GM21390 (cell line): ENCODE data around the gene SLC6A12.
"Not testable (repeated sequence)": the region's sequence is repeated elsewhere in the genome, so short reads cannot be mapped to it uniquely, and the experiment has no call there.

Experiments
- ATAC-seq: cut with Tn5 transposase; IDR thresholded peaks from one replicate; pipeline ENCODE4 v1.9.1; 2021; ENCODE audit not compliant: unreplicated experiment

SLC6A12 gene

GRCh38 chr12:198705-199104 is 15.3 kb downstream of the SLC6A12 start:
- ATAC-seq: no peak

DNA sequence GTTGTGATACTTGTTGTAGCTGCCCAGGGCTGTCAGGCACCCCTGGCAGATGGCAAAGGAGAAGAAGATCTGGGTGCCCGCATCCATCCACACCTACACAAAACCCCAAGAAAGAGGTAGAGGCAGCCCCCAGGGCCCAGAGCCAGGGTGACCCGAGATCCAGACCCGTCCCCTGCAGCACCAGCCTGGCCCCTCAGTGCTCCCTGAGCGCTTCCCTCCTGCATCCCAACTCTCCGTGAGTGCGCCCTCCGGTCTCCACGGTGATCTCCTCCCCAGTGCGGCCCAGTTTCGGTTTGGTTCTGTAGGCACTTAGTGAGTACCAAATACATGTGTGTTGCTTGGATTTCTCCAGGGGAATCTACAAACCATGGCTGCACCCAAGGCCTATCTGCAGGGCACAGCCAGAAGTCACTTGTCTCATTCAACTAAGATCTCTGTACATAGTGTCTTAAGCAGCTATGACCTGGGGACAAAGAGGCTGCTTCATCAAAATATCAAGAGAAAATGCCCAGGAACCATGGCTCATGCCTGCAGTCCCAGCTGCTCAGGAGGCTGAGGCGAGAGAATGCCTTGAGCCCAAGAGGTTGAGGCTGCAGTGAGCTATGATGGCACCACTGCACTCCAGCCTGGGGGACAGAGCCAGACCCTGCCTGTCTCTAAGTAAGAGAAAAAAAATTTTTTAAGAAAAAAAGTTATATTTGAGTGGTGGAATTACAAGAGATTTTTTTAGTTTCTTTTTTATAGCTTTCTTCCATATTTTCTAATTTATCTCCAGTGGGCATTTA is 15.9 kb downstream of the SLC6A12 start:
- no peak for ATAC-seq

DNA sequence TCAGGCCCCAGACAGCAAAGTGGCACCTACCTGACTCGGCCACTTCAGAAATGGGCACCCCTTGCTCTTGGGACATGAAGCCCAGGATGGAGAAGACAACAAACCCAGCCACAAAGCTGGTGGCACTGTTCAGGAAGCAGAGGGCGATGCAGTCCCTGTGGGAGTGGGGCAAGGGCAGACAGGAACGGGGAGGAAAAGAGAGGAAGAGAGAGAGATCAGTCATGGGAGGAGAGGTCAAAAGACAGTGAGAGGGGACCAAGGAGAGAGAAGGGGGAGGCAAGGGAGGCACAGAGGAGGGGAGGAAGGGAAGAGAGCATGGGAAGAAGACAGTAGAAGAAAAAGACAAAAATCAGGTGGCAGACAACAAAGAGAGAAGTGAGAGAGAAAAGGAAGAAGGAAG is 16.6 kb downstream of the SLC6A12 start:
- no peak for ATAC-seq

DNA sequence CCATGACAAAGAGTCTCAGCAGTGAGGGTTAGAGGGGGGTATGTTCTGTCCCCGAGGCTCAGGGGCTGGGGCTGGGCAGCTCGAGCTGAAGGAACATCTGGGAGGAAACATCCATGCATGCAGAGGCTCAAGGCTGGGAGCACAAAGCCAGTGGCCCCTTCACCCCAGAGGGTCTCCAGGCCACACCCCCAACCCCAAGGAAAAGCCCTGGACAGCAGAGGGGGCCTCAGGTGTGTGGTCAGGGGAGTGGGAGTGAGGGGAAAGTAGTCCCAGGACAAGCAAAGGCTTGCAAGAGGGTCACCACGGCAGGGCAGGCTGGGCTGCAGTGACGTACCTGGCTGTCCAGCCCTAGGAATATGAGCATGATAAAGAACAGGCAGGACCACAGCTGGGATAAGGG is 17.5 kb downstream of the SLC6A12 start:
- ATAC-seq: no peak

DNA sequence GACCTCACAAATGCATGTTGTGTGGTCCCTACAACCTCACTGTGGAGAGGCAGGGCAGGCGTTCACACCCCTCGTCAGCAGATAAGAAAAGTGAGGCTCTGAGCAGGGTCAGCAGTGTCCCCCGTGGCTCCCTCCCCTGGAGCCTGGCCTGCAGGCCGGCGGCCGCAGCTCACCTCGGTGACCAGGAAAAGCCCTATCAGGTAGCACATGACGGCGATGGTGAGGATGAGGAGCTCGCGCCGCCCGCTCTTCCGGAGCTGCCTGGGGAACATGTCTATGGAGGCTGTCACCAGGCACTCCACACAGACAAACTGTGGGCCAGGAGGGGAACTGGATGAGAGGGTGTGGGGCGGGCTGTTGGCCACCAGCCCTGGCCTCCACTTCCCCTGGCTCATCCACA is 18.0 kb downstream of the SLC6A12 start:
- ATAC-seq: no peak

DNA sequence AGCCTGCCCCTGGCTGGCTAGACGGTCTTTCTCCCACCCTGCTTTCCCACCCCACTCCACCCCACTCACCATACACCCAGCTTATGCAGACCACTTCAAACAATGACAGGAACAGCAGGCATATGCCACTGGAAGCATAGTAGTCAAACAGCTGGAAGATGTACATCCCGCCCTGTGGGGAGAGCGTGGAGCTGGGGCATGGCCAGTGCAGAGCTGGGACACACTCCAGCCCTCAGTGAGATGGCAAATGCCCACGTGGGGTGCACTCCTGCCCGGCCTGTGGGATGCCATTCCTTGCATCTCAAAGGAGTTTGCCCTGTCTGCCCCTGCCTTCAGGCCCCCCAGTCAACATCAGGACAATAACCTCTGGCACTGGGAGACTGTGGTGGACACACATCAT is 18.8 kb downstream of the SLC6A12 start:
- ATAC-seq: no peak

GRCh38 chr12:194276-194675 is 19.7 kb downstream of the SLC6A12 start:
- ATAC-seq: no peak

GRCh38 chr12:193261-193660 is 20.7 kb downstream of the SLC6A12 start:
- no peak for ATAC-seq

GRCh38 chr12:191541-191940 is 22.4 kb downstream of the SLC6A12 start:
- no peak for ATAC-seq

GRCh38 chr12:190881-191280 is 23.1 kb downstream of the SLC6A12 start:
- no peak for ATAC-seq

GRCh38 chr12:189622-189962 is 24.4 kb downstream of the SLC6A12 start:
- ATAC-seq: no peak

DNA sequence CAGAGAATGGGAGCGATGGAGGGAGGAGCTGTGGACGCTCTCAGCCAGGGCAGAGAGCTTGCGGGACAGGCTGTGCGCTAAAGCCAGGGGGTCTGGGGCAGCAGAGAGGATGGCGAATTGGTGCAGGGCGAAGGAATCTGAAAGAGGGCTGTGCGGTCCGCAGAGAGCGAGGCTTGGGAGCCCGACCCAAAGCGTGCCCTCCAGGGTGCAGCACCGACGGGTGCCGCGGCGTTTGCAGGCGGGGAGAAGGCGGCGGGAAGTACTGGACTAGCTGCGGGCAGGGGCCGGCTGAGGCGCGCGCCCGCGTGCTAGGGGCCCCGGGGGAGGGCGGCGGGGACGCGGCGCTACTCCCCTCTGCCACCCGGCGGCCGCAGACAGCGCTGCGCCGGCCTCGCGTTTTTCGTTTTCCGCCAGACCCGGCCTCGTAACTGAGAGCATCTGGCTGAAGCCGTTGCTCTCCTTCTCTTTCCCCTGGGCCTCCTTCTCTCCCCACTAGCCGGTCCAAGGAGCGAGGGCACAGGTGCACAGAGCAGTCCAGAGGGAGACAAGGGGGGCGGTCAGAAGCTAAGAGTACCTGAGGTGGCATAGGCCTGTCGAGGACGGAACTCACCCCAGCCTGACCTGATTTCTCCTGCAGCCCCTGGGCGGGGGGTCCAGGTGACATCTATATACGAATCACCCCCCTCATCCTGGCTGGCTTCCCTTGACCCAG is 24.9 kb downstream of the SLC6A12 start:
- ATAC-seq: no peak

DNA sequence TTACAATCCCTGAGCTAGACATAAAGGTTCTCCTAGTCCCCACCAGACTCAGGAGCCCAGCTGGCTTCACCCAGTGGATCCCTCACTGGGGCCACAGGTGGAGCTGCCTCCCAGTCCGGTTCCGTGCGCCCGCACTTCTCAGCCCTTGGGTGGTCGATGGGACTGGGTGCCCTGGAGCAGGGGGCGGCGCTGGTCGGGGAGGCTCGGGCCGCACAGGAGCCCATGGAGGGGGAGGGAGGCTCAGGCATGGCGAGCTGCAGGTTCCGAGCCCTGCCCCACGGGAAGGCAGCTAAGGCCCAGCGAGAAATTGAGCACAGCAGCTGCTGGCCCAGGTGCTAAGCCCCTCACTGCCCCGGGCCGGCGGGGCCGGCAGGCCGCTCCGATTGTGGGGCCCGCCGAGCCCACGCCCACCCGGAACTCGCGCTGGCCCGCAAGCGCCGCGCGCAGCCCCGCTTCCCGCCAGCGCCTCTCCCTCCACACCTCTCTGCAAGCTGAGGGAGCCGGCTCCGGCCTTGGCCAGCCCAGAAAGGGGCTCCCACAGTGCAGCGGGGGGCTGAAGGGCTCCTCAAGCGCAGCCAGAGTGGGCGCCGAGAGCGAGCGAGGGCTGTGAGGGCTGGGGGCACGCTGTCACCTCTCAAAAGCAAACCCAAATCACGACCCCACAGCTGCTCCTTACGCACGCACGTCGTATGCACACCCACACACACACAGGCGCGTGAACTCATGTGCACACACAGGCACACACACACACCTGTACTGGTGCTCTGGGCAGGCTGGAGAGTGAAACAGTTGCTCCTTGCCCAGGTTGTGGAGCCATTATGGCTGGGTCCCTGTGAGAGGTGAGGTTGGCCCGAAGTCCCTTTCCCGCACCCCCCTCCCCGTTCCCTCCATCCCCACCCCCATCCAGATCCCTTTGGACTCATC is 25.7 kb downstream of the SLC6A12 start:
- ATAC-seq: not testable (repeated sequence)

- no peak for ATAC-seq
Observed at GRCh38 chr12:186006-186625, 27.8 kb downstream of the SLC6A12 start.

GRCh38 chr12:185576-185955 is 28.4 kb downstream of the SLC6A12 start:
- ATAC-seq: no peak

DNA sequence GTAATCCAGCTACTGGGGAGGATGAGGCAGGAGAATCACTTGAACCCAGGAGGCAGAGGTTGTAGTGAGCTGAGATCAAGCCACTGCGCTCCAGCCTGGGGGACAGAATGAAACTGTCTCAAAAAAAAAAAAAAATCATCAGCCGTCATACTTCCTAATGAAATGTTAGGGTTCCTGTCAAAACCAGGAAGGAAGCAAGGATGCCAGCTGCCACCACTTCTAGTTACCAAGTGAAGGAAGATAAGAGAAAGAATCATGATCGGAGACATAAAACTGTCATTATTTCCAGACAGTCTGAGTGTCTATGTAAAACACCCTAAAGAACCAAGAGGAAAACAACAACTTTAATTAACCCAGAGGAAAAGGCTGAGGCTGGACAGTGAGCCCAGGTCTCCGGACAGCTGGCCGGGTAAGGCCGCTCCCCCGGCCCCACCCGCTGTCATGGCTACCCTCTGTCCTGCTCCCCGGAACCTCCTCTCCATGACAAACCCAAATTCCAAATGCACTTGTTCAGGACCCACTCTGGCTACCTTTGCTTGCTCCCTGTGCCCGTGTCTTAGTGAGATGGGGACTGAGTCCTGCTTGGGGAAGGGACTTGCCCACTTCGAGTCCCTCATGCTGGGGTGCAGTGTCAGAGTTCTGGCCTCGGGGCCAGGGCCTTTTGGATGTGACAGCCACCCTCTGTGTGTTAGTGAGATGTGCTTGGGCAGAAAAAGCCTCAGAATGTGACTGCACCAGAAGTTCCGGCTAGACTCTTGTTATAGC is 29.0 kb downstream of the SLC6A12 start:
- ATAC-seq: no peak

GRCh38 chr12:182381-182892 is 31.5 kb downstream of the SLC6A12 start:
- no peak for ATAC-seq

- ATAC-seq: no peak
Observed at GRCh38 chr12:181921-182320, 32.0 kb downstream of the SLC6A12 start.

DNA sequence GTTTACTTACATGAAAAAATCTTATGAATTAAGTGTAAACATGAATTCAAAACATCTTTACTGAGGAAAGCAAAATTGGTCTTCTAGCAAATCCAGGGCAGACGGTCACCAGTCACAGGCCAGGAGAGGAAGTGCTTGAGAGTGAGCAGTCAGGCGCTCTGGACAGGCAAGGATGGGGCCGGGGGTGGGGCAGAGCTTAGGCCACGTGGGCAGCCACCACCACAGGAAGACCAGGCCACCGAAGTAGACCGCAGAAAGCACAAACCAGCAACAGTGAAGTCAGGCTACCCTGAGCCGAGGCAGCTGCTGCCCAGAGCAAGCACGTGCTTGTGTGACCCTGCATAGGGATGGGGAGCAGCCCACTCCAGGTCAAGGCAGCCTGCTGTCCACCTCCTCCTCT is 33.5 kb downstream of the SLC6A12 start:
- ATAC-seq: no peak

DNA sequence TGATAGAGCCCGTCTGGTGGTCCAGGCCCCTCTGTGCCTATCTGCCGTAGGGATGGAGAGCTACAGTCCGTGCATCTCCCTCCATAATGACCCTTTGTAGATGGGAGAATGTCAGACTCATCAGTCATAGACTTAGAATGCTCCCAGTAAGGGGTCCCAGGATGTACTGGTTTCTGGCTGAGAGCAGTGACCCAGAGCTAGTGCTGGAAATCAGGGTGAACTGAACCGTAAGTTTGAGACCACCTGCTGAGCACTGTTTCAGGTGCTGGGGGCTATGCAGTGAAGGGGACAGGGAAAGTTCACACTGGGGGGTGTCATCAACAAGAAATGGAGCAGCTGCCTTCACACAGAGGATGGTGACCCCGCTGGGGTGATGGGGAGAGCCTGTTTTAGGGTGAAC is 34.1 kb downstream of the SLC6A12 start:
- no peak for ATAC-seq
